Measurements from ENCODE around the gene HOXB1.
"Not testable (repeated sequence)": the region's sequence is repeated elsewhere in the genome, so short reads cannot be mapped to it uniquely, and the experiment has no call there.

Gene HOXB1

GRCh38 chr17:48541577-48542113, 10.8 kb upstream of the HOXB1 start:
- no peak for DNase-seq (ENCODE audit: extremely low spot score)
- no peak for TF ChIP-seq ZNF384 (IDR thresholded peaks at IDR 0.05)
- CTCF ChIA-PET, result no interaction called here
- POLR2A ChIA-PET, result interaction anchor here (0.8 to 3.5 kb wide), 6 partner anchors 9 to 49 kb away, joined by 3 to 18 read pairs (median 4); partner anchors contain the start of gene HOXB3

- DNase-seq (ENCODE audit: extremely low spot score), result no peak
- no peak for TF ChIP-seq FOXM1 (IDR thresholded peaks at IDR 0.05; ENCODE audit: borderline replicate concordance)
- TF ChIP-seq L3MBTL2 (conservative IDR thresholded peaks at IDR 0.05), result no peak
- TF ChIP-seq FOXA1 (IDR thresholded peaks at IDR 0.05), result no peak
- POLR2A ChIA-PET, result interaction anchor here (0.8 to 3.5 kb wide), 6 partner anchors 19 to 49 kb away, joined by 3 to 18 read pairs (median 4); partner anchors contain the start of gene HOXB3
- CTCF ChIA-PET, result no interaction called here
Measured at GRCh38 chr17:48541036-48541576, 10.3 kb upstream of the HOXB1 start.

GRCh38 chr17:48540213-48540612, 9.4 kb upstream of the HOXB1 start:
- ChIA-PET CTCF (no interaction called here), POLR2A (interaction anchor here (1.5 kb wide), 1 partner anchor 47 kb away, joined by 4 read pairs; no protein-coding TSS in a partner anchor)
- no peak for DNase-seq (ENCODE audit: extremely low spot score)
- TF ChIP-seq NFRKB (IDR thresholded peaks at IDR 0.05) (no peak), BHLHE40 (IDR thresholded peaks at IDR 0.05; ENCODE audit: borderline replicate concordance) (no peak), LEF1 (IDR thresholded peaks at IDR 0.05; ENCODE audit: borderline replicate concordance) (no peak), SP1 (IDR thresholded peaks at IDR 0.05) (no peak), L3MBTL2 (conservative IDR thresholded peaks at IDR 0.05) (no peak), CTBP1 (IDR thresholded peaks at IDR 0.05; ENCODE audit: borderline replicate concordance) (no peak), FOXA1 (IDR thresholded peaks at IDR 0.05) (no peak), FOXM1 (IDR thresholded peaks at IDR 0.05; ENCODE audit: borderline replicate concordance) (no peak), FOXK2 (IDR thresholded peaks at IDR 0.05) (no peak), HDGF (IDR thresholded peaks at IDR 0.05; ENCODE audit: borderline replicate concordance) (no peak), ARNT (IDR thresholded peaks at IDR 0.05) (no peak), SUZ12 (IDR thresholded peaks at IDR 0.05) (no peak), PKNOX1 (IDR thresholded peaks at IDR 0.05) (no peak), ELF4 (IDR thresholded peaks at IDR 0.05) (no peak), TARDBP (IDR thresholded peaks at IDR 0.05) (no peak), ZNF384 (IDR thresholded peaks at IDR 0.05) (no peak)

- TF ChIP-seq TARDBP (IDR thresholded peaks at IDR 0.05) (no peak), SP1 (IDR thresholded peaks at IDR 0.05) (no peak), NFRKB (IDR thresholded peaks at IDR 0.05) (no peak), FOXK2 (IDR thresholded peaks at IDR 0.05) (no peak), BHLHE40 (IDR thresholded peaks at IDR 0.05; ENCODE audit: borderline replicate concordance) (no peak), ZNF384 (IDR thresholded peaks at IDR 0.05) (no peak), FOXM1 (IDR thresholded peaks at IDR 0.05; ENCODE audit: borderline replicate concordance) (no peak), LEF1 (IDR thresholded peaks at IDR 0.05; ENCODE audit: borderline replicate concordance) (no peak), SUZ12 (IDR thresholded peaks at IDR 0.05) (no peak), ELF4 (IDR thresholded peaks at IDR 0.05) (no peak), HDGF (IDR thresholded peaks at IDR 0.05; ENCODE audit: borderline replicate concordance) (no peak), CTBP1 (IDR thresholded peaks at IDR 0.05; ENCODE audit: borderline replicate concordance) (no peak), L3MBTL2 (conservative IDR thresholded peaks at IDR 0.05) (no peak), ARNT (IDR thresholded peaks at IDR 0.05) (no peak), PKNOX1 (IDR thresholded peaks at IDR 0.05) (no peak), FOXA1 (IDR thresholded peaks at IDR 0.05) (no peak)
- POLR2A ChIA-PET, result interaction anchor here (1.3 kb wide), 1 partner anchor 16 kb away, joined by 3 read pairs; no protein-coding TSS in a partner anchor
- CTCF ChIA-PET, result no interaction called here
- DNase-seq (ENCODE audit: extremely low spot score), result no peak
Measured at GRCh38 chr17:48539177-48539576, 8.4 kb upstream of the HOXB1 start.

GRCh38 chr17:48537316-48537715, 6.5 kb upstream of the HOXB1 start:
- DNase-seq (ENCODE audit: extremely low spot score), result no peak
- POLR2A ChIA-PET, result no interaction called here
- no peak for TF ChIP-seq ELF4 (IDR thresholded peaks at IDR 0.05)
- no peak for TF ChIP-seq BHLHE40 (IDR thresholded peaks at IDR 0.05; ENCODE audit: borderline replicate concordance)
- no peak for TF ChIP-seq CTBP1 (IDR thresholded peaks at IDR 0.05; ENCODE audit: borderline replicate concordance)
- TF ChIP-seq SUZ12 (IDR thresholded peaks at IDR 0.05), result no peak
- no peak for TF ChIP-seq FOXK2 (IDR thresholded peaks at IDR 0.05)
- no peak for TF ChIP-seq FOXM1 (IDR thresholded peaks at IDR 0.05; ENCODE audit: borderline replicate concordance)
- no peak for TF ChIP-seq ARNT (IDR thresholded peaks at IDR 0.05)
- TF ChIP-seq LEF1 (IDR thresholded peaks at IDR 0.05; ENCODE audit: borderline replicate concordance), result no peak
- no peak for TF ChIP-seq L3MBTL2 (conservative IDR thresholded peaks at IDR 0.05)
- no peak for TF ChIP-seq SP1 (IDR thresholded peaks at IDR 0.05)
- TF ChIP-seq HDGF (IDR thresholded peaks at IDR 0.05; ENCODE audit: borderline replicate concordance), result no peak
- no peak for TF ChIP-seq TARDBP (IDR thresholded peaks at IDR 0.05)
- no peak for TF ChIP-seq FOXA1 (IDR thresholded peaks at IDR 0.05)
- TF ChIP-seq PKNOX1 (IDR thresholded peaks at IDR 0.05), result no peak
- no peak for TF ChIP-seq NFRKB (IDR thresholded peaks at IDR 0.05)
- no peak for TF ChIP-seq ZNF384 (IDR thresholded peaks at IDR 0.05)
- CTCF ChIA-PET, result no interaction called here

- DNase-seq (ENCODE audit: extremely low spot score); CTCF ChIA-PET; POLR2A ChIA-PET: not testable (repeated sequence)
Measured at GRCh38 chr17:48535793-48536559, 5.2 kb upstream of the HOXB1 start.

Data from HEK293T (cell line).